T-helper 2 cell treated with Interferon-gamma antibody and Interleukin-4, amounts not matched to agents 5 μg/mL and 100 μg/mL, for 36 hours (primary cell): ENCODE data around the gene PRICKLE4.

ENCODE experiments used
- DNase-seq: peaks from one replicate; pipeline ENCODE4 v3.0.0; 2021; ENCODE audit warnings: low spot score
- H3K27ac Mint-ChIP-seq: one replicate; pipeline ENCODE4 v1.8.0; 2021; ENCODE audit warnings: mild to moderate bottlenecking, mixed read lengths
- H3K27me3 Mint-ChIP-seq: one replicate; pipeline ENCODE4 v1.8.0; 2021; ENCODE audit warnings: low read depth, mixed read lengths
- H3K36me3 Mint-ChIP-seq: one replicate; pipeline ENCODE4 v1.8.0; 2021; ENCODE audit warnings: low read depth, mixed read lengths
- H3K4me1 Mint-ChIP-seq: one replicate; pipeline ENCODE4 v1.8.0; 2021; ENCODE audit warnings: low read depth, mixed read lengths
- H3K4me3 Mint-ChIP-seq: one replicate; pipeline ENCODE4 v1.8.0; 2022; ENCODE audit warnings: mild to moderate bottlenecking, moderate library complexity, mixed read lengths
- H3K9me3 Mint-ChIP-seq: one replicate; pipeline ENCODE4 v1.8.0; 2021; ENCODE audit warnings: mixed read lengths

PRICKLE4 gene

DNA sequence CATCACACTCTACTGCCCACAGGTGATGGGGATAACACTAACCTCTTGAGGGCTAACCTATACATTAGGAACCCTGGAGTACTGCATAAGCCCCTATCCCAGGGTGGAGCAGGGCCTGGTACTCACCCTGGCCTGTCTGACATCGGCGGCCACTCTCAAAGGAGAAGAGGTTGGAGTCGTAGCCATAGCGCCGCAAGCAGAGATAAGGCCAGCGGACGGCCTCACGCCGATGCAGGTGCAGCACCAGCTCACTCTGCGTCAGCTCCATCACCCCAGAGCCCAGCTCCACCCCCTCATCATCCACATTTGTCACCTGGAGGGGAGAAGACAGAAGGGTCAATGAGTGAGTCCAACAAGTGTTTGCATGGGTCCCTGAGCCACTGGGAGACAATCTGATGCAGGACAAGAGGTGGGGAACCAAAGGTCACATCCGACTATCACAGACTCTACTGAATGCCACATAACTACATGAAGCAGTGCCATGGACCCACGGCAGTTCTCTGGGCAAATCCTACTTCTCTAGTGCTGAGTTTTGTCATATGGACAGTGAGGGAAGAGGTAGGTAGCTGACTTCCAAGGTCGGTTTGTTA lies 5.2 kb upstream of the PRICKLE4 start:
- Mint-ChIP-seq H3K4me3 (no peak overlapping the region), H3K27me3 (peaks cover 2% of the 10 kb centered on the region), H3K9me3 (no peaks in the 10 kb centered on the region), H3K27ac (no peak overlapping the region), H3K4me1 (peaks cover 5% of the 10 kb centered on the region), H3K36me3 (peaks cover 7% of the 10 kb centered on the region)
- no peak for DNase-seq

DNA sequence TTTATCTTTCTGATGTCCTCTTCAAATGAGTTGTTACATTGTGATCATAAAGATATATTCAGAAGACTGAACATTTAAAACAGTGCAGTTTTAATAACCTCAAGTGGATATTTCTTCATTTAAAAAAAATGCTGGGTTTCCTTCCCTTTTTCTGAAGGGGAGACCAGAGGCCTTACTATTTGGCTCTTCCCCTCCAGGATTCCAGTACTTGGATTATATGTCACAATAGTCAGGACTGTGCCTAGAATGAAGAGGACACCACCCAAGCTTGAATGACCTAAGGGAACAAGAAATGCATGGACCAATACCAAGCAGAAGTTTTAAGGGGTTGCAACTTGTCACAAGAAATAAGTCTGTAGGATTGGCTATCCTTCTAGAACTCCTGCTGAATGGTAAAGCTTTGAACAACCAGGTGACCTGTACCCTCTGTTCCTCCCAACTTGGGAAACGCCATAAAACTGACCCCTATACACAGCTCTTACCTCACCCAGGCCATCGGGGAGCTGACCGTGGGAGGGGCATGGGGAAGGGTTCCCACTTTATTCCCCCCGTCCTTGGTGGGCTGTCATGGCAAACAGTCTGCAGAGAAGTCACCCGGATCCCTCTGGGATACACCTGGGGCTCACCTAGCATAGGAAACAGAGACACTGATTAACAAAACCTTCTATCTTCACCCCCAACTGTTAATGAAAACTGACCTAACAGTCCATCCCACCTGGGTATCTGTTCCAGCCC lies 2.9 kb upstream of the PRICKLE4 start:
- H3K36me3 Mint-ChIP-seq = no peaks in the 10 kb centered on the region
- no peaks in the 10 kb centered on the region for H3K9me3 Mint-ChIP-seq
- no peak overlapping the region for H3K4me3 Mint-ChIP-seq
- H3K27me3 Mint-ChIP-seq = peaks cover 7% of the 10 kb centered on the region
- no peak for DNase-seq
- H3K27ac Mint-ChIP-seq = no peak overlapping the region
- H3K4me1 Mint-ChIP-seq = peaks cover 9% of the 10 kb centered on the region

GRCh38 chr6:41778895-41779294 lies 1.7 kb upstream of the PRICKLE4 start:
- Mint-ChIP-seq H3K4me3 (peak overlapping the region; percentile 95), H3K27me3 (peaks cover 7% of the 10 kb centered on the region), H3K4me1 (peaks cover 9% of the 10 kb centered on the region), H3K36me3 (no peaks in the 10 kb centered on the region), H3K27ac (peak overlapping the region; percentile 65), H3K9me3 (no peaks in the 10 kb centered on the region)
- no peak for DNase-seq

DNA sequence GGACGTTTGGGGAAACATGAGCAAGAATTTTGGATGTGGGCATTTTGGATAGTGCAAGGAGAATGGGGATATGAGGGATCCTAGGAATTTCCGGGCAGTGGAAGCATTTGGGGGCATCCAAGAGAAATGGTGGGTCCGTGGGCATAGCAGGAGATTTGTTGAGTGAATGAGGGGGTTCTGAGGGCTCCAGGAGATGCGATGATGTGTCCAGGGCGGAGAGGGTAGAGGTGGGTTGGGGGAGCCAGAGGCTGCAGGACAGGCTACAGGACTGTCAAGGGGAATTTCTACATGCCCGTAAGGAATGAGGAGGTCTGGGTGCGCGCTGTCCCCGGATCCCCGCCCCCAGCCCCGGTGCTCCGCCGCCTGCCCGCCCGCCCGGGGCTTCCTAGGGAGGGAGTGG lies 1.2 kb upstream of the PRICKLE4 start:
- peak overlapping the region; percentile 58 for H3K27ac Mint-ChIP-seq
- no peak for DNase-seq
- H3K4me1 Mint-ChIP-seq = peaks cover 9% of the 10 kb centered on the region
- no peaks in the 10 kb centered on the region for H3K36me3 Mint-ChIP-seq
- no peaks in the 10 kb centered on the region for H3K9me3 Mint-ChIP-seq
- H3K4me3 Mint-ChIP-seq = peak overlapping the region; percentile 95
- H3K27me3 Mint-ChIP-seq = peaks cover 7% of the 10 kb centered on the region

DNA sequence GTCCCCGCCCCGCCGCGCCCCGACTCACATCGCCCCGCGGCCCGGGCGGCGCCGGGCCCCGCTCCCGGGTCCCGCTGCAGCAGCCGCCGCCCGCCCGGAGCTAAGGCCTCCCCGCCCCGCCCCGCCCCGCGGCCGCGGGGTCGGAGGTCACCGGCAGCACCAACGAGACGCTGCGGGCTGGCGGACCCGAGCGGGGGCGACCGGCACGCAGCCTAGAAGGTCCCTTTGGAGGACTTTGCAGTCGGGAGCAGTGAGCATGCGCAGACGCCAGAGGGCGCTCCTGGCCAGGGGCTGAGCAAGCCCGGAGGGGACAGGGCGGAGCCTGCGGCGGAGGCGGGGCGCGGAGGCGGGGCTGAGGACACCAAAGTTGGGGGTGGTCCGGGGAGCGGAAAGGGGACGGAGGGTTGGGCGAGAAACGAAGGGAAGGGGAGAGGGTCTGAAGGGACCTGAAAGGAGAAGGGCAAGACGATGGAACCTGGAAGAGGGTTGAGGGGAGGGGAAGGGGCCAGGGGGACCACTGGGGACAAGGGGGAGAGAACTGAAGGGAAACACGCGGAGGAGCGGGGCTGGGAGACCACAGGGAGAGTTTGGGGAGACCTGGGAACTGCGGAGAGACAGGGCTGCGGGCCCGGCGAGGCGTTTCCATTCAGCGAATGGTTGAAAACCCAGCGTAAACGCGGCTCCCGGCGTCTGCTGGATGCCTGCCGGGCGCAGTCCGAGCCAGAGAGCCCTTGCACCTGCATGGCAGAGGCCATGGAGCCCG lies 613 bp upstream of the PRICKLE4 start, which contains the start of gene FRS3:
FRS3 (minus strand) TSS at position 113 of the 763 bp plus-strand sequence. CDS start 2,913 bp downstream, outside the sequence.
- Mint-ChIP-seq H3K27ac (peak within 1 kb of the TSS; percentile 65), H3K27me3 (peaks cover 7% of the 10 kb centered on the region), H3K4me1 (peaks cover 12% of the 10 kb centered on the region), H3K36me3 (no peaks in the 10 kb centered on the region), H3K4me3 (peak within 1 kb of the TSS; percentile 95), H3K9me3 (no peaks in the 10 kb centered on the region)
- peak; percentile 99 for DNase-seq

DNA sequence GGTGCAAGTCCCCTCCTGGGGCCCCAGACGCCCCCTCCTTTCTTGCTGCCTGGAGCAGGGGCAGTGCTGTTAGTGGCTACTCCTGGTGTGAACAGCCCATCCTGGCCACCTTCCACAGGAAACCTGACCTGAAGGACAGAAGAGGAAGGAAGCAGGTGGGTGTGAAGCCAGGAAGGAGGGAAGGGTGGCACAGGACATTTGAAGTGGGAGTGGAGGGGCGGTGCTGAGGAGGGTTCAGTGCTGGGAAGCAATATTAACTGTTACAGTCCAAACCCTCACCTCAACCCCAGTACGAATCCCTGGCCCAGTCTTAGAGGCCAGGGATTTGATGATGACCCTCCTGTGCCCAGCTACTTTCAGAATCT lies 766 bp downstream of the PRICKLE4 start:
- Mint-ChIP-seq H3K36me3 (no peaks in the 10 kb centered on the region), H3K4me3 (peak overlapping the region; percentile 50), H3K4me1 (peaks cover 17% of the 10 kb centered on the region), H3K9me3 (no peaks in the 10 kb centered on the region), H3K27ac (no peak overlapping the region), H3K27me3 (peaks cover 7% of the 10 kb centered on the region)
- no peak for DNase-seq

- Mint-ChIP-seq H3K4me3 (no peak overlapping the region), H3K27me3 (peaks cover 7% of the 10 kb centered on the region), H3K36me3 (peaks cover 2% of the 10 kb centered on the region), H3K4me1 (peaks cover 17% of the 10 kb centered on the region), H3K27ac (no peak overlapping the region), H3K9me3 (no peaks in the 10 kb centered on the region)
- no peak for DNase-seq
Measured at GRCh38 chr6:41783106-41783780, 2.7 kb downstream of the PRICKLE4 start.

DNA sequence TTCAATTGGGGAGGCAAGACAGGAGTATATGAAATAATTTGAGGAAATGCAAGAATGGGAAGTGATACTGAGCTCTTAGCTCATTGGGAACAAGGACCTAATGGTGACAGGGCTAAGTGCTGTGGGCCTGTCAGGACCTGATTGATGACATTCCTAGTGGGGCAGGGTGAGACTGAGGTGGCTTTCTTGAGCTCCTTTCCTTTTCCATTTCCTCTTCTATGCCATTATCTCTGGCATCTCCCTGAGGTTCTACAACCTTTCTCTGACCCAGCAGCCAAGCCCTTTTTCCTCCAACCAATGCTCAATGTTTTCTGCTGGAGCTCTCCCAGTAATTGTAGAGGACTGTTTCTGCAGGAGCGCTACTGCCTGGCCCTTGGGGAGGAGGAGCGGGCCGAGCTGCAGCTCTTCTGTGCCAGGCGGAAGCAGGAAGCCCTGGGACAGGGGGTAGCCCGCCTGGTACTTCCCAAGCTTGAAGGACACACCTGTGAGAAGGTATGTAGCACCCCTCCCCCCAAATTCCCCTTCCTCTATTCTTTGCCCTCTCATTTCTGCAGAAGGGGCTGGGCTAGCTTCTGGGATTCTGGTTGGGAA lies 4.1 kb downstream of the PRICKLE4 start:
- Mint-ChIP-seq H3K27me3 (peaks cover 7% of the 10 kb centered on the region), H3K4me3 (peak overlapping the region; percentile 53), H3K4me1 (peaks cover 16% of the 10 kb centered on the region), H3K27ac (no peak overlapping the region), H3K9me3 (no peaks in the 10 kb centered on the region), H3K36me3 (peaks cover 11% of the 10 kb centered on the region)
- DNase-seq = no peak

GRCh38 chr6:41785254-41785653 lies 4.7 kb downstream of the PRICKLE4 start:
- peaks cover 17% of the 10 kb centered on the region for H3K36me3 Mint-ChIP-seq
- H3K4me3 Mint-ChIP-seq = peak overlapping the region; percentile 53
- H3K27me3 Mint-ChIP-seq = peaks cover 7% of the 10 kb centered on the region
- no peak overlapping the region for H3K27ac Mint-ChIP-seq
- no peak for DNase-seq
- peaks cover 16% of the 10 kb centered on the region for H3K4me1 Mint-ChIP-seq
- no peaks in the 10 kb centered on the region for H3K9me3 Mint-ChIP-seq

GRCh38 chr6:41785689-41786450 lies 5.3 kb downstream of the PRICKLE4 start:
- Mint-ChIP-seq H3K27me3 (peaks cover 5% of the 10 kb centered on the region), H3K4me3 (peak overlapping the region; percentile 88), H3K27ac (peak overlapping the region; percentile 62), H3K9me3 (no peaks in the 10 kb centered on the region), H3K36me3 (peaks cover 20% of the 10 kb centered on the region), H3K4me1 (peaks cover 16% of the 10 kb centered on the region)
- no peak for DNase-seq

DNA sequence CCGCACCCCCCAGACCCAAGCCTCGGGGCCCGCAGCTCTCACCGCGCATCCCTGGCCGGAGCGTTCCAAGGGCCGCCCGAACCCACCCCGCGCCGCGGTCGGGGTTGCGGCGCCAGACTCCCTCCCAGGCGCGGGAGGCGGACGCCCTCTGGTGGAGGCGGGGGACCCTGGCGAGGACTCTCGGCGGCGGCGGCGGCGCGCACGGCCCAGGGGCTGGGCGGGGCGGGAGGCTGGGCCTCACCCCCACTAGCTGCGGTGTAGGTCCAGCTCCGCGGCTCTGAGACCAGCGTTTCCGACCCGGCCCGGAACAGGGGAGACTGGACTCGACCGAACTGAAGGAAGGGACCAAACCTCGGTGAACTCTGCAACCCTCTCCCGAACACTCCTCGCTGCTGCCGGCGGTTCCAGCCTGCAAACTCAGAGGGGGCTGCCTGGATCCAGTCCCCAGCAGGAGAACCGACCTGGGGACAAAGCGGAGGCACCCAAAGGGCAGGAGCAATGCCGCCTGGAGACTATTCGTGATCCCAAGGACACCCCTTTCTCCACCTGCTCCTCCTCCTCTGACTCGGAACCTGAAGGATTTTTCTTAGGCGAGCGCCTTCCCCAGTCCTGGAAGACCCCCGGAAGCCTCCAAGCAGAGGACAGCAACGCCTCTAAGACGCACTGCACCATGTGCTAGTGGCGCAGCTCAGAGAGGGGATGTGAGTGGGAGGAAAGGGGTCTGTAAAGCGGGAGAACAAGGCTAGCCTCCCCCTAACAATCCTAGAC lies 6.1 kb downstream of the PRICKLE4 start:
- Mint-ChIP-seq H3K27ac (peak overlapping the region; percentile 98), H3K9me3 (no peaks in the 10 kb centered on the region), H3K36me3 (peaks cover 23% of the 10 kb centered on the region), H3K4me3 (peak overlapping the region; percentile 88), H3K27me3 (no peaks in the 10 kb centered on the region), H3K4me1 (peaks cover 13% of the 10 kb centered on the region)
- peak; percentile 88 for DNase-seq

DNA sequence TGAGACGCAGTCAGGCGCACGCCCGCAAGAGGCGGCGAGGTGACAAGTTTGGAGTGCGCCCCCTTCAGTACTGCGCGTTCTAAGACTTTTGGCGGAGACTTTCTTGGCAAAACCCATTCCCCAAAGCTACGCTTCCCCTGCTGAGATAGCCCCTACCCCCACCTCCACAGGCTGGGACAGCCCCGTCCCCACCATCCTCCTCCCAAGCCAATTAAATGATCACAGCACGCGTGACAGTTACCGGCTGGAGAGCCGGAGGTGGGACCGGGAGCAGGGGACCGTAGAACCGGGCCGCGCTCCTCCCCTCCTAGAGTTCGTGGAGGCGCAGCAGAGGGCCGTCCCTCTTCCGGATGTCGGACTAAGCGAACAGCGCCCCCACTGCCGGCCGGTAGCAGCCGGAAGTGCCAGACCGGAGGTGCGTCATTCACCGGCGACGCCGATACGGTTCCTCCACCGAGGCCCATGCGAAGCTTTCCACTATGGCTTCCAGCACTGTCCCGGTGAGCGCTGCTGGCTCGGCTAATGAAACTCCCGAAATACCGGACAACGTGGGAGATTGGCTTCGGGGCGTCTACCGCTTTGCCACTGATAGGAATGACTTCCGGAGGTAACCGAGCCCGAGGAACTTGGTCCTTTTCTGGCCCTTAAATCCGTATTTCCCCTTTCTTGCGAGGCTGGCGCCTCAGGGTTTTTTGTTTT lies 6.8 kb downstream of the PRICKLE4 start, which contains the start of gene TOMM6:
TOMM6 (plus strand) TSS at position 476 of the 699 bp plus-strand sequence; CDS start at position 480, 4 bp downstream.
- H3K9me3 Mint-ChIP-seq = no peaks in the 10 kb centered on the region
- H3K4me3 Mint-ChIP-seq = peak within 1 kb of the TSS; percentile 88
- H3K36me3 Mint-ChIP-seq = peaks cover 24% of the 10 kb centered on the region
- peak within 1 kb of the TSS; percentile 98 for H3K27ac Mint-ChIP-seq
- H3K4me1 Mint-ChIP-seq = peaks cover 13% of the 10 kb centered on the region
- peak; percentile 96 for DNase-seq
- H3K27me3 Mint-ChIP-seq = no peaks in the 10 kb centered on the region
